Stomach (tissue), 4 donors: ENCODE results near the gene DRGX.

Source experiments
- EP300 ChIP-seq: sonication (generic); formaldehyde crosslinking; IDR thresholded peaks from one replicate; pipeline ENCODE4 v1.6.1; 2017; ENCODE audit warnings: antibody characterized with exemption
- POLR2A ChIP-seq, 4 donors: fragments of 450-650 bp; IDR thresholded peaks; one replicate each; pipeline ENCODE4 v1.6.1; 2016; ENCODE audit warnings: antibody characterized with exemption in 4 of 4, control low read depth in 2 of 4, mild to moderate bottlenecking in 1 of 4, moderate library complexity in 1 of 4
- TF ChIP-seq, protein P1 (sequence below), 7 experiments: fragments of 450-650 bp in 4 of 7; fragments of 200-600 bp in 3 of 7; sonication (generic) in 3 of 7; IDR thresholded peaks; one replicate each; pipeline ENCODE4 v1.5.1; 2016 to 2019; ENCODE audit warnings: antibody characterized with exemption in 7 of 7, control low read depth in 2 of 7, mild to moderate bottlenecking in 1 of 7

DNA sequence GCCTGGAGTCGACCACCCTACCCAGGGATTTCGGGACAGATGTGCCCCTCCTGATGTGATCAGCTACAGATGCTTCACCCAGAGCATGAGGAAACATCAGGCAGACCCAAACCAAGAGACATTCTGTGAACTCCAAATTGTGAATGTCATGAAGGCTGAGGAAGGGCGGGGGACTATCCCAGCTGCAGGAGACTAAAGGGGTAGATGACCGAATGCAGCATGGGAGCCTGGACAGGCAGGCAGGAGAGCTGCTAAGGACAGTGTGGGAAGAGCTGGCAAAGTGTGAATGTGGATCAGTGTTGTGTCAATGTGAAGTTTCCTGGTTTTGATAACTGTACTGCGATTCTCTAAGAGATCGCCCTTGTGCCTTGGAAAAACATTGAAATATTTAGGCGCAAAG is 19.2 kb upstream of the DRGX start:
- TF ChIP-seq EP300 (no peak), POLR2A (IDR thresholded peaks at IDR 0.05) (no peak)
- TF ChIP-seq, protein P1, sequence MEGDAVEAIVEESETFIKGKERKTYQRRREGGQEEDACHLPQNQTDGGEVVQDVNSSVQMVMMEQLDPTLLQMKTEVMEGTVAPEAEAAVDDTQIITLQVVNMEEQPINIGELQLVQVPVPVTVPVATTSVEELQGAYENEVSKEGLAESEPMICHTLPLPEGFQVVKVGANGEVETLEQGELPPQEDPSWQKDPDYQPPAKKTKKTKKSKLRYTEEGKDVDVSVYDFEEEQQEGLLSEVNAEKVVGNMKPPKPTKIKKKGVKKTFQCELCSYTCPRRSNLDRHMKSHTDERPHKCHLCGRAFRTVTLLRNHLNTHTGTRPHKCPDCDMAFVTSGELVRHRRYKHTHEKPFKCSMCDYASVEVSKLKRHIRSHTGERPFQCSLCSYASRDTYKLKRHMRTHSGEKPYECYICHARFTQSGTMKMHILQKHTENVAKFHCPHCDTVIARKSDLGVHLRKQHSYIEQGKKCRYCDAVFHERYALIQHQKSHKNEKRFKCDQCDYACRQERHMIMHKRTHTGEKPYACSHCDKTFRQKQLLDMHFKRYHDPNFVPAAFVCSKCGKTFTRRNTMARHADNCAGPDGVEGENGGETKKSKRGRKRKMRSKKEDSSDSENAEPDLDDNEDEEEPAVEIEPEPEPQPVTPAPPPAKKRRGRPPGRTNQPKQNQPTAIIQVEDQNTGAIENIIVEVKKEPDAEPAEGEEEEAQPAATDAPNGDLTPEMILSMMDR (IDR thresholded peaks at IDR 0.05), result no peak
